SK-N-MC (cell line): ENCODE data around the gene CDH23.

Experiments
- EZH2 ChIP-seq: fragments of 200-600 bp; sonication (generic); IDR thresholded peaks from one replicate; pipeline ENCODE4 v1.6.1; 2017; ENCODE audit warnings: antibody characterized with exemption
- FOXP2 ChIP-seq: optimal IDR thresholded peaks from 2 replicates; pipeline ENCODE3; 2011; ENCODE audit warnings: mild to moderate bottlenecking, moderate library complexity; ENCODE audit not compliant: insufficient read depth; ENCODE audit errors: extremely low read length, control extremely low read depth
- POLR2AphosphoS5 ChIP-seq: IDR thresholded peaks from 2 replicates; pipeline ENCODE4 v1.6.1; 2012; ENCODE audit warnings: mild to moderate bottlenecking, low read depth, low read length, borderline replicate concordance

DNA sequence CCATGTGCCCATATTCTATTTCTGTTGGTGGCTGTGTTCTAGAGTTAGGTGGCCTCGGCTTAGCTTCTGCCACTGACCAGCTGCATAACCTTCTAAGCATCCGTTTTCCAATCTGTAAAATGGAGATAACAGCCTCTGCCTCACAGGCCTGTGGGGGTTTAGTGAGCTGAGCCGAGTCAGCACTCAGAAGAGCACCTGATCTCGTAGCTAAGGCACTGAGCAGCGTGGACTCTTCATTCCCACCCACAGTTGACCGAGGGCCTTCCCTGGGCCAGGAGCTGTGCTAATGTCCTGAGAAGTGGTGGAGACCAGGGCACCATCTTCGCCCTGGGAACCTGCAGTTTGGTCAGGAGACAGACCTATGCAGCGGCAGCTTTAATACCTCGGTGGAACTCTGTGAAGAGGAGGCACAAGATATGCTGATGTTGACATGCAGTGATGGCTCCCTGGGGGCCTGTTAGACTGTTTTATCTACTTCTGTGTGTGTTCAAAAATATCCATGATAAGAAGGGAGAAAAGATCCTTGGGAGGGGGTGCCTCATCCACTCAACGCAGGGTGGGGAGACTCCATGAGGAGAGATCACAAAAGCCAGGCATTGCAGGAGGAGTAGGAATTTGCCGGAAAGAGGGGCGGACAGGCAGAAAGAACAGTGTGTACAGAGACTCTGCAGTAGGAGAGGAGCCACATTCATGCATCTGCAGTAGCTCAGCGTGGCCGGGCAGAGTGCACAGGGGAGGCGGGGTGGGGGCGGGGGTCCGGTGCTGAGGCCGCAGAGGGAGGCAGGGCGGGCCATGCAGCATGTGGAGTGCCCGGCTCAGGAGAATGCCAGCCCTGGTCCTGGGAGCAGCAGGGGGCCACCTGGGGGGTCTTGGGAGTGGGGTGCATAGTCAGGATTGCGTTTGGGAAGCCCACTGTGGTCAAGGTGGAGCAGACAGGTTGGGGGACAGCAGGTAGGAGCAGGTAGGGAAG, 186.1 kb downstream of the CDH23 start:
- TF ChIP-seq EZH2, result no peak
- TF ChIP-seq POLR2AphosphoS5, result no peak
- TF ChIP-seq FOXP2, result no peak
